HepG2 (cell line): ENCODE measurements around the gene CD248. TPM values are rescaled to one million over a fixed set of nuclear protein-coding genes. Genes with fewer than 3 reads are reported as not detected.

Source experiments
- BCL6 ChIP-seq: IDR thresholded peaks from 2 replicates; pipeline ENCODE4 v1.6.1; 2016; ENCODE audit warnings: missing genetic modification reagents, missing compliant biosample characterization
- BRF2 ChIP-seq: sonication (generic); formaldehyde crosslinking; IDR thresholded peaks from 2 replicates; pipeline ENCODE4 v1.8.1; 2022; ENCODE audit warnings: mild to moderate bottlenecking, missing genetic modification reagents
- MAZ ChIP-seq, 2 experiments: sonication (generic) in 1 of 2; formaldehyde crosslinking in 1 of 2; IDR thresholded peaks; 2 replicates each; pipeline versions ENCODE4 v1.5.0 to v1.6.1; 2012 to 2020; ENCODE audit warnings: low read depth in 2 of 2, mild to moderate bottlenecking in 2 of 2, borderline replicate concordance in 1 of 2, improper control_type of control experiment in 1 of 2, low read length in 1 of 2, missing genetic modification reagents in 1 of 2, moderate library complexity in 1 of 2
- MIER2 ChIP-seq: IDR thresholded peaks from 2 replicates; pipeline ENCODE4 v1.6.1; 2016; ENCODE audit warnings: missing biosample characterization, missing genetic modification reagents
- MIER3 ChIP-seq: IDR thresholded peaks from 2 replicates; pipeline ENCODE4 v1.6.1; 2016; ENCODE audit warnings: missing compliant biosample characterization, borderline replicate concordance
- MTERF4 ChIP-seq: sonication (generic); formaldehyde crosslinking; IDR thresholded peaks from 2 replicates; pipeline ENCODE4 v1.8.0; 2023; ENCODE audit warnings: mild to moderate bottlenecking, missing genetic modification reagents
- NAIF1 ChIP-seq: sonication (generic); formaldehyde crosslinking; IDR thresholded peaks from 2 replicates; pipeline ENCODE4 v1.5.0; 2020; ENCODE audit warnings: mild to moderate bottlenecking, missing genetic modification reagents, borderline replicate concordance
- ONECUT2 ChIP-seq: sonication (generic); formaldehyde crosslinking; IDR thresholded peaks from 2 replicates; pipeline ENCODE4 v1.4.0; 2020; ENCODE audit warnings: missing genetic modification reagents
- PHF20 ChIP-seq: sonication (generic); formaldehyde crosslinking; IDR thresholded peaks from 2 replicates; pipeline ENCODE4 v1.5.0; 2020; ENCODE audit warnings: mild to moderate bottlenecking, missing genetic modification reagents
- PPARG ChIP-seq: conservative IDR thresholded peaks from 2 replicates; pipeline ENCODE4 v1.6.1; 2016; ENCODE audit warnings: missing biosample characterization, missing genetic modification reagents
- SMC3 ChIP-seq: IDR thresholded peaks from 2 replicates; pipeline ENCODE4 v1.6.1; 2011; ENCODE audit warnings: low read length, improper control_type of control experiment
- SNAPC5 ChIP-seq: sonication (generic); formaldehyde crosslinking; IDR thresholded peaks from 2 replicates; pipeline ENCODE4 v1.8.1; 2023; ENCODE audit warnings: mild to moderate bottlenecking, missing genetic modification reagents, borderline replicate concordance
- SP140L ChIP-seq: sonication (generic); formaldehyde crosslinking; IDR thresholded peaks from 2 replicates; pipeline ENCODE4 v1.4.0; 2020; ENCODE audit warnings: missing genetic modification reagents, borderline replicate concordance
- TAF1 ChIP-seq: sonication (generic); formaldehyde crosslinking; IDR thresholded peaks from 2 replicates; pipeline ENCODE4 v1.4.0; 2020; ENCODE audit warnings: missing genetic modification reagents
- TFE3 ChIP-seq: IDR thresholded peaks from 2 replicates; pipeline ENCODE4 v1.6.1; 2016
- ZFP1 ChIP-seq: IDR thresholded peaks from 2 replicates; pipeline ENCODE4 v1.6.1; 2016
- ZNF234 ChIP-seq: sonication (generic); formaldehyde crosslinking; conservative IDR thresholded peaks from 2 replicates; pipeline ENCODE4 v1.5.1; 2020; ENCODE audit warnings: mild to moderate bottlenecking, missing genetic modification reagents
- ZNF552 ChIP-seq: sonication (generic); formaldehyde crosslinking; IDR thresholded peaks from 2 replicates; pipeline ENCODE4 v1.9.0; 2022; ENCODE audit warnings: missing genetic modification reagents, mild to moderate bottlenecking, borderline replicate concordance
- ZNF580 ChIP-seq: IDR thresholded peaks from 2 replicates; pipeline ENCODE4 v1.6.1; 2016; ENCODE audit warnings: low read depth, borderline replicate concordance
- ZNF614 ChIP-seq: IDR thresholded peaks from 2 replicates; pipeline ENCODE4 v1.6.1; 2018; ENCODE audit warnings: missing biosample characterization, missing genetic modification reagents, inconsistent platforms, borderline replicate concordance
- ZNF644 ChIP-seq: IDR thresholded peaks from 2 replicates; pipeline ENCODE4 v1.6.1; 2016; ENCODE audit warnings: low read depth
- ZNF652 ChIP-seq: IDR thresholded peaks from 2 replicates; pipeline ENCODE4 v1.6.1; 2016; ENCODE audit warnings: low read depth, borderline replicate concordance
- ZNF749 ChIP-seq: sonication (generic); formaldehyde crosslinking; IDR thresholded peaks from 2 replicates; pipeline ENCODE4 v1.8.0; 2022; ENCODE audit warnings: mild to moderate bottlenecking, missing genetic modification reagents, moderate library complexity, borderline replicate concordance
- ZZZ3 ChIP-seq: sonication (generic); formaldehyde crosslinking; IDR thresholded peaks from 2 replicates; pipeline ENCODE4 v1.4.0; 2020; ENCODE audit warnings: missing genetic modification reagents, mild to moderate bottlenecking, borderline replicate concordance
- polyA plus RNA-seq, 8 experiments: library from polyadenylated mRNA; depleted of rRNA in 3 of 8; stranded (reverse) in 7 of 8; unstranded in 1 of 8; fragments of >200 nt; fragmentation: Illumina TruSeq in 4 of 8; extraction: Trizol in 4 of 8; gene quantifications; 2 replicates each; pipeline versions ENCODE4 v1.2.1 to v1.2.3, GENCODE V29; 2011 to 2016; ENCODE audit warnings: low read depth in 4 of 8, missing spikeins in 1 of 8, mixed read lengths in 1 of 8; ENCODE audit not compliant: insufficient read depth in 1 of 8
- total RNA-seq, 5 experiments: library from RNA; depleted of rRNA; stranded (reverse); fragments of >200 nt; fragmentation: Illumina TruSeq; extraction: Trizol; gene quantifications; 2 replicates each; pipeline ENCODE4 v1.2.3, GENCODE V29; 2016; ENCODE audit warnings: low read depth in 1 of 5

The CD248 gene
- total and polyA plus RNA-seq, 2 of the 13 experiments (the other 11 are each of a cell fraction or from before 2014, with no cell fraction given), result 0.25 to 0.35 TPM

GRCh38 chr11:66328302-66329144 is 11.7 kb upstream of the CD248 start (continued):
- peak; percentile 80; the same call in 1 of the 2 replicates for TF ChIP-seq MIER2 (CRISPR knock-in tag)
- TF ChIP-seq ZNF552, result 0 out of 2 replicates have a peak, but pooled peaks have one; percentile 72
- TF ChIP-seq SP140L (CRISPR knock-in tag), result 0 out of 2 replicates have a peak, but pooled peaks have one; percentile 69
- peak; percentile 67; the same call in 1 of the 2 replicates for TF ChIP-seq ZZZ3 (CRISPR knock-in tag)
- 0 out of 2 replicates have a peak, but pooled peaks have one; percentile 22 for TF ChIP-seq PHF20
- TF ChIP-seq ZNF644 (CRISPR knock-in tag), result peak; percentile 10; the same call in 1 of the 2 replicates
- peak; percentile 77; the same call in 1 of the 2 replicates for TF ChIP-seq MIER3
- TF ChIP-seq PPARG, result 0 out of 2 replicates have a peak, but pooled peaks have one; percentile 22
- no peak for TF ChIP-seq ZNF749 (CRISPR knock-in tag)
- TF ChIP-seq SNAPC5 (CRISPR knock-in tag), result no peak
- TF ChIP-seq ZFP1 (CRISPR knock-in tag), result peak; percentile 83; the same call in 1 of the 2 replicates
- TF ChIP-seq MAZ (IDR thresholded peaks at IDR 0.05; ENCODE audit: borderline replicate concordance, low read depth, low read length), result no peak
- peak; percentile 68; the same call in 1 of the 2 replicates for TF ChIP-seq MAZ (CRISPR knock-in tag; IDR thresholded peaks at IDR 0.05; ENCODE audit: low read depth)
- TF ChIP-seq ZNF234 (CRISPR knock-in tag), result no peak
- TF ChIP-seq ONECUT2 (CRISPR knock-in tag), result no peak
- TF ChIP-seq TAF1 (CRISPR knock-in tag), result peak; percentile 50; the same call in 1 of the 2 replicates
- peak; percentile 73; the same call in 1 of the 2 replicates for TF ChIP-seq ZNF580 (CRISPR knock-in tag)
- no peak for TF ChIP-seq BRF2 (CRISPR knock-in tag)
- TF ChIP-seq TFE3 (CRISPR knock-in tag), result peak; percentile 68
- peak; percentile 65; the same call in 1 of the 2 replicates for TF ChIP-seq ZNF614 (CRISPR knock-in tag)
- TF ChIP-seq NAIF1 (CRISPR knock-in tag), result 0 out of 2 replicates have a peak, but pooled peaks have one; percentile 68
- peak; percentile 62; the same call in 1 of the 2 replicates for TF ChIP-seq MTERF4 (CRISPR knock-in tag)
- TF ChIP-seq BCL6 (CRISPR knock-in tag), result peak; percentile 70
- peak; percentile 62; the same call in 1 of the 2 replicates for TF ChIP-seq ZNF652 (CRISPR knock-in tag)
- TF ChIP-seq SMC3, result peak; percentile 75
